Ishikawa (cell line): ENCODE results near the gene AP1S3.

Experiments
- CREB1 ChIP-seq: IDR thresholded peaks from 2 replicates; pipeline ENCODE4 v1.6.1; 2012; ENCODE audit warnings: low read depth
- EGR1 ChIP-seq: IDR thresholded peaks from 2 replicates; pipeline ENCODE4 v1.6.1; 2012
- EP300 ChIP-seq: IDR thresholded peaks from 2 replicates; pipeline ENCODE4 v1.6.1; 2012; ENCODE audit warnings: borderline replicate concordance
- FOXM1 ChIP-seq: IDR thresholded peaks from 2 replicates; pipeline ENCODE4 v1.6.1; 2012; ENCODE audit warnings: low read depth, borderline replicate concordance
- RAD21 ChIP-seq: IDR thresholded peaks from 2 replicates; pipeline ENCODE4 v1.6.1; 2012; ENCODE audit warnings: low read depth
- ZBTB7A ChIP-seq: IDR thresholded peaks from 2 replicates; pipeline ENCODE4 v1.6.1; 2012; ENCODE audit warnings: low read depth
- TF ChIP-seq, protein P1 (sequence below): IDR thresholded peaks from 2 replicates; pipeline ENCODE4 v1.6.1; 2012; ENCODE audit warnings: low read depth, mild to moderate bottlenecking
- TF ChIP-seq, protein P2 (sequence below): IDR thresholded peaks from 2 replicates; pipeline ENCODE4 v1.6.1; 2012

- TF ChIP-seq ZBTB7A (no peak), FOXM1 (no peak), EGR1 (no peak), CREB1 (no peak), RAD21 (no peak), EP300 (no peak)
- TF ChIP-seq, protein P1, sequence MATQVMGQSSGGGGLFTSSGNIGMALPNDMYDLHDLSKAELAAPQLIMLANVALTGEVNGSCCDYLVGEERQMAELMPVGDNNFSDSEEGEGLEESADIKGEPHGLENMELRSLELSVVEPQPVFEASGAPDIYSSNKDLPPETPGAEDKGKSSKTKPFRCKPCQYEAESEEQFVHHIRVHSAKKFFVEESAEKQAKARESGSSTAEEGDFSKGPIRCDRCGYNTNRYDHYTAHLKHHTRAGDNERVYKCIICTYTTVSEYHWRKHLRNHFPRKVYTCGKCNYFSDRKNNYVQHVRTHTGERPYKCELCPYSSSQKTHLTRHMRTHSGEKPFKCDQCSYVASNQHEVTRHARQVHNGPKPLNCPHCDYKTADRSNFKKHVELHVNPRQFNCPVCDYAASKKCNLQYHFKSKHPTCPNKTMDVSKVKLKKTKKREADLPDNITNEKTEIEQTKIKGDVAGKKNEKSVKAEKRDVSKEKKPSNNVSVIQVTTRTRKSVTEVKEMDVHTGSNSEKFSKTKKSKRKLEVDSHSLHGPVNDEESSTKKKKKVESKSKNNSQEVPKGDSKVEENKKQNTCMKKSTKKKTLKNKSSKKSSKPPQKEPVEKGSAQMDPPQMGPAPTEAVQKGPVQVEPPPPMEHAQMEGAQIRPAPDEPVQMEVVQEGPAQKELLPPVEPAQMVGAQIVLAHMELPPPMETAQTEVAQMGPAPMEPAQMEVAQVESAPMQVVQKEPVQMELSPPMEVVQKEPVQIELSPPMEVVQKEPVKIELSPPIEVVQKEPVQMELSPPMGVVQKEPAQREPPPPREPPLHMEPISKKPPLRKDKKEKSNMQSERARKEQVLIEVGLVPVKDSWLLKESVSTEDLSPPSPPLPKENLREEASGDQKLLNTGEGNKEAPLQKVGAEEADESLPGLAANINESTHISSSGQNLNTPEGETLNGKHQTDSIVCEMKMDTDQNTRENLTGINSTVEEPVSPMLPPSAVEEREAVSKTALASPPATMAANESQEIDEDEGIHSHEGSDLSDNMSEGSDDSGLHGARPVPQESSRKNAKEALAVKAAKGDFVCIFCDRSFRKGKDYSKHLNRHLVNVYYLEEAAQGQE, result no peak
- TF ChIP-seq, protein P2, sequence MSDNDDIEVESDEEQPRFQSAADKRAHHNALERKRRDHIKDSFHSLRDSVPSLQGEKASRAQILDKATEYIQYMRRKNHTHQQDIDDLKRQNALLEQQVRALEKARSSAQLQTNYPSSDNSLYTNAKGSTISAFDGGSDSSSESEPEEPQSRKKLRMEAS, result no peak
These were observed 5.0 kb downstream of the AP1S3 start for GRCh38 chr2:223832241-223832903.
